GM23338 (cell line): ENCODE measurements around the gene YPEL2. TPM values are rescaled to one million over a fixed set of nuclear protein-coding genes. Genes with fewer than 3 reads are reported as not detected.

ENCODE experiments used
- ATAC-seq: fragments of 200-7000 bp; cut with Tn5 transposase; 3 replicates; pipeline ENCODE4 v1.9.1; 2020
- DNase-seq: peaks from one replicate; pipeline ENCODE4 v3.0.0-alpha.2; 2015; ENCODE audit warnings: low spot score
- H2AFZ ChIP-seq: fragments of 200-600 bp; sonication (generic); 2 replicates; pipeline ENCODE4 v1.8.0; 2016; ENCODE audit warnings: antibody characterized with exemption, mild to moderate bottlenecking, moderate library complexity
- H3F3A ChIP-seq: fragments of 200-600 bp; sonication (generic); replicated peaks from 2 replicates; pipeline ENCODE4 v1.8.0; 2017; ENCODE audit warnings: antibody characterized with exemption, mixed run types, low read depth
- H3K27ac ChIP-seq: fragments of 200-600 bp; sonication (generic); 2 replicates; pipeline ENCODE4 v1.6.1; 2016; ENCODE audit warnings: low read depth
- H3K27me3 ChIP-seq: fragments of 200-600 bp; sonication (generic); 2 replicates; pipeline ENCODE4 v1.8.0; 2016; ENCODE audit warnings: mild to moderate bottlenecking, mixed run types, moderate library complexity; ENCODE audit not compliant: insufficient read depth
- H3K36me3 ChIP-seq: fragments of 200-600 bp; sonication (generic); 2 replicates; pipeline ENCODE4 v1.8.0; 2016; ENCODE audit warnings: mild to moderate bottlenecking; ENCODE audit not compliant: insufficient read depth
- H3K4me1 ChIP-seq: fragments of 200-600 bp; sonication (generic); 2 replicates; pipeline ENCODE4 v1.8.0; 2016; ENCODE audit warnings: mild to moderate bottlenecking, moderate library complexity; ENCODE audit not compliant: insufficient read depth
- H3K4me2 ChIP-seq: fragments of 200-600 bp; sonication (generic); 2 replicates; pipeline ENCODE4 v1.7.1; 2017; ENCODE audit warnings: mixed run types
- H3K4me3 ChIP-seq: fragments of 200-600 bp; sonication (generic); 2 replicates; pipeline ENCODE4 v1.6.1; 2016; ENCODE audit warnings: mixed run types
- H3K79me2 ChIP-seq: fragments of 200-600 bp; sonication (generic); replicated peaks from 2 replicates; pipeline ENCODE4 v1.8.0; 2017; ENCODE audit warnings: mild to moderate bottlenecking; ENCODE audit not compliant: insufficient read depth
- H3K9me2 ChIP-seq: fragments of 200-600 bp; sonication (generic); 2 replicates; pipeline ENCODE4 v1.8.0; 2017; ENCODE audit not compliant: insufficient read depth
- H4K20me1 ChIP-seq: fragments of 200-600 bp; sonication (generic); replicated peaks from 2 replicates; pipeline ENCODE4 v1.8.0; 2017; ENCODE audit warnings: mild to moderate bottlenecking; ENCODE audit not compliant: insufficient read depth
- H3K27ac Mint-ChIP-seq: 2 replicates; pipeline ENCODE4 v1.8.0; 2020; ENCODE audit warnings: inconsistent platforms, mild to moderate bottlenecking, moderate library complexity, mixed read lengths
- H3K27me3 Mint-ChIP-seq: 3 replicates; pipeline ENCODE4 v1.8.0; 2022; ENCODE audit warnings: low read depth, mild to moderate bottlenecking, moderate library complexity, mixed read lengths, inconsistent platforms; ENCODE audit not compliant: insufficient read depth, poor library complexity
- H3K36me3 Mint-ChIP-seq: 3 replicates; pipeline ENCODE4 v1.8.0; 2021; ENCODE audit warnings: low read depth, mild to moderate bottlenecking, inconsistent platforms, moderate library complexity, mixed read lengths
- H3K4me1 Mint-ChIP-seq: 3 replicates; pipeline ENCODE4 v1.8.0; 2020; ENCODE audit warnings: mild to moderate bottlenecking, inconsistent platforms, mixed read lengths
- H3K4me3 Mint-ChIP-seq: 3 replicates; pipeline ENCODE4 v1.8.0; 2021; ENCODE audit warnings: moderate library complexity, mild to moderate bottlenecking, inconsistent platforms, mixed read lengths
- H3K9me3 Mint-ChIP-seq: 3 replicates; pipeline ENCODE4 v1.8.0; 2020; ENCODE audit warnings: moderate library complexity, mild to moderate bottlenecking, inconsistent platforms, mixed read lengths
- CREB1 ChIP-seq: fragments of 250-450 bp; sonication (Bioruptor Pico); IDR thresholded peaks from 2 replicates; pipeline ENCODE4 v1.5.0; 2020; ENCODE audit warnings: low read depth, mild to moderate bottlenecking, moderate library complexity
- EZH2 ChIP-seq: fragments of 200-600 bp; sonication (generic); IDR thresholded peaks from one replicate; pipeline ENCODE4 v1.8.0; 2017; ENCODE audit warnings: antibody characterized with exemption, mild to moderate bottlenecking, low read depth; ENCODE audit not compliant: unreplicated experiment
- POLR2AphosphoS5 ChIP-seq: IDR thresholded peaks from 2 replicates; pipeline ENCODE4 v1.6.1; 2016; ENCODE audit warnings: antibody characterized with exemption, low read depth
- STAT1 ChIP-seq: IDR thresholded peaks from one replicate; pipeline ENCODE4 v1.6.1; 2016; ENCODE audit warnings: antibody characterized with exemption; ENCODE audit not compliant: unreplicated experiment
- ZNF331 ChIP-seq: fragments of 250-450 bp; sonication (Bioruptor Pico); IDR thresholded peaks from 2 replicates; pipeline ENCODE4 v1.5.0; 2020; ENCODE audit warnings: low read depth, mild to moderate bottlenecking, moderate library complexity
- polyA plus RNA-seq: library from polyadenylated mRNA; unstranded; fragments of >200 nt; fragmentation: Nextera tagmentation; extraction: Ambion mirVana; gene quantifications from 2 replicates; pipeline ENCODE4 v1.2.1, GENCODE V29; 2016
- total RNA-seq: library from RNA; depleted of rRNA; stranded (reverse); fragments of >200 nt; shearing (Covaris generic); gene quantifications from 2 replicates; pipeline ENCODE4 v1.2.3, GENCODE V29; 2014
- TF ChIP-seq, protein P1 (sequence below): IDR thresholded peaks from 2 replicates; pipeline ENCODE4 v1.6.1; 2016; ENCODE audit warnings: antibody characterized with exemption
- TF ChIP-seq, protein P2 (sequence below), 2 experiments: fragments of 200-600 bp in 1 of 2; sonication (generic) in 1 of 2; conservative IDR thresholded peaks; 2 replicates each; pipeline versions ENCODE4 v1.5.1 to v1.6.1; 2016 to 2017; ENCODE audit warnings: antibody characterized with exemption in 2 of 2, low read depth in 2 of 2, mild to moderate bottlenecking in 2 of 2, moderate library complexity in 1 of 2
- TF ChIP-seq, protein P3 (sequence below): IDR thresholded peaks from one replicate; pipeline ENCODE4 v1.6.1; 2018; ENCODE audit warnings: antibody characterized with exemption; ENCODE audit not compliant: unreplicated experiment

The YPEL2 gene
- total and polyA plus RNA-seq, 2 experiments from 2014 or later: 4.1 to 5.2 TPM

DNA sequence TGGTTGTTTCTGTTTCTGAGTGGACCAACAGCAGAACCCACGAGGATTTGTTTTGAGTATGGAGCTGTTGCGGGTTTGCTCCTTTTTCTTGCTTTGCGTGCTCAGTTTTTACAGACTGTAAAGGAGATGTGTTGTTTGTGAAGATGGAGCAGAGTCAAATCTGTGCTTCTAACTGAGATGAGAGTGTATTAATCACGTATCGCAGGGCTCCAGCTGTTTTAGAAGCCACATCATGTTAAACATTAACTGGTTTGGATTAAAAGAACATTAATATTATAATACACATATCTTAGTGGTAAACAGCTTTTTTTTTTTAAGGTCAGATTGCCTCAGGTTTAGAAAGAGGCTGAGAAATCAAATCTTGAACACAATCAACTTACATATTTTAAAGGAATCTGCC lies 69.4 kb downstream of the YPEL2 start:
- no peaks in the 10 kb centered on the region for H3K9me3 Mint-ChIP-seq
- no peak overlapping the region for H3K4me3 ChIP-seq

DNA sequence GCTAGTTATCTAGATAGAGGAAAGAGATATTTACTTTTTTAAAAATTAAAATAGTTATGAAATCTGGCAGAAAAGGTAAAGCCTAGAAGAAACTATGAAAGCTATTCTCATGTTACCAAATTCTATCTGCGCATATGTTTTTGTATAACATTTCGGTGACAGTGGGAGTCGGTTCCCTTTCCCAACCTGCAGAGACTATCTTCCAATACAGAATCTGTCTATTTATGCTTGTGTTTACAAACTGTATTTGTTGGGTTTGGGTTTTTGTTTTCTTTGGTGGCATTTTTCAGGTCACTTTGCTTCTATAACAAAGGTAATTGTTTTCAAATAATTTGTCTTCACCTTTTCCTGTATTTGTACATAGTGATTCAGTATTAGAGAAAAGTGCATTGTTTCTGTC lies 69.8 kb downstream of the YPEL2 start:
- peaks cover 8% of the 10 kb centered on the region for H3K36me3 Mint-ChIP-seq
- ATAC-seq (no peak), DNase-seq (no peak)
- no peak overlapping the region for H3K4me3 Mint-ChIP-seq
- Histone ChIP-seq H3K4me2 (no peak overlapping the region), H3K36me3 (no peaks in the 10 kb centered on the region), H2AFZ (no peak overlapping the region), H3K27ac (no peak overlapping the region), H3K27me3 (no peaks in the 10 kb centered on the region), H3K4me1 (no peaks in the 10 kb centered on the region), H3F3A (no peaks in the 10 kb centered on the region), H3K4me3 (no peak overlapping the region), H3K79me2 (no peaks in the 10 kb centered on the region), H4K20me1 (no peaks in the 10 kb centered on the region), H3K9me2 (no peaks in the 10 kb centered on the region)
- H3K27ac Mint-ChIP-seq: no peak overlapping the region
- TF ChIP-seq ZNF331 (CRISPR knock-in tag) (no peak), POLR2AphosphoS5 (no peak), CREB1 (CRISPR knock-in tag) (no peak), STAT1 (no peak)
- TF ChIP-seq, protein P1, sequence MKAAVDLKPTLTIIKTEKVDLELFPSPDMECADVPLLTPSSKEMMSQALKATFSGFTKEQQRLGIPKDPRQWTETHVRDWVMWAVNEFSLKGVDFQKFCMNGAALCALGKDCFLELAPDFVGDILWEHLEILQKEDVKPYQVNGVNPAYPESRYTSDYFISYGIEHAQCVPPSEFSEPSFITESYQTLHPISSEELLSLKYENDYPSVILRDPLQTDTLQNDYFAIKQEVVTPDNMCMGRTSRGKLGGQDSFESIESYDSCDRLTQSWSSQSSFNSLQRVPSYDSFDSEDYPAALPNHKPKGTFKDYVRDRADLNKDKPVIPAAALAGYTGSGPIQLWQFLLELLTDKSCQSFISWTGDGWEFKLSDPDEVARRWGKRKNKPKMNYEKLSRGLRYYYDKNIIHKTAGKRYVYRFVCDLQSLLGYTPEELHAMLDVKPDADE: no peak
- TF ChIP-seq, protein P2, sequence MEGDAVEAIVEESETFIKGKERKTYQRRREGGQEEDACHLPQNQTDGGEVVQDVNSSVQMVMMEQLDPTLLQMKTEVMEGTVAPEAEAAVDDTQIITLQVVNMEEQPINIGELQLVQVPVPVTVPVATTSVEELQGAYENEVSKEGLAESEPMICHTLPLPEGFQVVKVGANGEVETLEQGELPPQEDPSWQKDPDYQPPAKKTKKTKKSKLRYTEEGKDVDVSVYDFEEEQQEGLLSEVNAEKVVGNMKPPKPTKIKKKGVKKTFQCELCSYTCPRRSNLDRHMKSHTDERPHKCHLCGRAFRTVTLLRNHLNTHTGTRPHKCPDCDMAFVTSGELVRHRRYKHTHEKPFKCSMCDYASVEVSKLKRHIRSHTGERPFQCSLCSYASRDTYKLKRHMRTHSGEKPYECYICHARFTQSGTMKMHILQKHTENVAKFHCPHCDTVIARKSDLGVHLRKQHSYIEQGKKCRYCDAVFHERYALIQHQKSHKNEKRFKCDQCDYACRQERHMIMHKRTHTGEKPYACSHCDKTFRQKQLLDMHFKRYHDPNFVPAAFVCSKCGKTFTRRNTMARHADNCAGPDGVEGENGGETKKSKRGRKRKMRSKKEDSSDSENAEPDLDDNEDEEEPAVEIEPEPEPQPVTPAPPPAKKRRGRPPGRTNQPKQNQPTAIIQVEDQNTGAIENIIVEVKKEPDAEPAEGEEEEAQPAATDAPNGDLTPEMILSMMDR (conservative IDR thresholded peaks at IDR 0.05; ENCODE audit: low read depth in 2 of 2): no peak
- TF ChIP-seq, protein P3, sequence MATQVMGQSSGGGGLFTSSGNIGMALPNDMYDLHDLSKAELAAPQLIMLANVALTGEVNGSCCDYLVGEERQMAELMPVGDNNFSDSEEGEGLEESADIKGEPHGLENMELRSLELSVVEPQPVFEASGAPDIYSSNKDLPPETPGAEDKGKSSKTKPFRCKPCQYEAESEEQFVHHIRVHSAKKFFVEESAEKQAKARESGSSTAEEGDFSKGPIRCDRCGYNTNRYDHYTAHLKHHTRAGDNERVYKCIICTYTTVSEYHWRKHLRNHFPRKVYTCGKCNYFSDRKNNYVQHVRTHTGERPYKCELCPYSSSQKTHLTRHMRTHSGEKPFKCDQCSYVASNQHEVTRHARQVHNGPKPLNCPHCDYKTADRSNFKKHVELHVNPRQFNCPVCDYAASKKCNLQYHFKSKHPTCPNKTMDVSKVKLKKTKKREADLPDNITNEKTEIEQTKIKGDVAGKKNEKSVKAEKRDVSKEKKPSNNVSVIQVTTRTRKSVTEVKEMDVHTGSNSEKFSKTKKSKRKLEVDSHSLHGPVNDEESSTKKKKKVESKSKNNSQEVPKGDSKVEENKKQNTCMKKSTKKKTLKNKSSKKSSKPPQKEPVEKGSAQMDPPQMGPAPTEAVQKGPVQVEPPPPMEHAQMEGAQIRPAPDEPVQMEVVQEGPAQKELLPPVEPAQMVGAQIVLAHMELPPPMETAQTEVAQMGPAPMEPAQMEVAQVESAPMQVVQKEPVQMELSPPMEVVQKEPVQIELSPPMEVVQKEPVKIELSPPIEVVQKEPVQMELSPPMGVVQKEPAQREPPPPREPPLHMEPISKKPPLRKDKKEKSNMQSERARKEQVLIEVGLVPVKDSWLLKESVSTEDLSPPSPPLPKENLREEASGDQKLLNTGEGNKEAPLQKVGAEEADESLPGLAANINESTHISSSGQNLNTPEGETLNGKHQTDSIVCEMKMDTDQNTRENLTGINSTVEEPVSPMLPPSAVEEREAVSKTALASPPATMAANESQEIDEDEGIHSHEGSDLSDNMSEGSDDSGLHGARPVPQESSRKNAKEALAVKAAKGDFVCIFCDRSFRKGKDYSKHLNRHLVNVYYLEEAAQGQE: no peak
- peaks cover 6% of the 10 kb centered on the region for H3K27me3 Mint-ChIP-seq
- H3K9me3 Mint-ChIP-seq: no peaks in the 10 kb centered on the region
- no peaks in the 10 kb centered on the region; the same call in 1 of the 3 replicates for H3K4me1 Mint-ChIP-seq

More for the DNA sequence above, 69.4 kb downstream of the YPEL2 start:
- Histone ChIP-seq H3K4me2 (no peak overlapping the region), H4K20me1 (no peaks in the 10 kb centered on the region), H2AFZ (no peak overlapping the region), H3K9me2 (no peaks in the 10 kb centered on the region), H3F3A (no peaks in the 10 kb centered on the region), H3K36me3 (no peaks in the 10 kb centered on the region), H3K27me3 (no peaks in the 10 kb centered on the region), H3K79me2 (no peaks in the 10 kb centered on the region), H3K27ac (no peak overlapping the region), H3K4me1 (no peaks in the 10 kb centered on the region)
- DNase-seq: no peak
- H3K4me1 Mint-ChIP-seq: no peaks in the 10 kb centered on the region; the same call in 1 of the 3 replicates
- TF ChIP-seq ZNF331 (CRISPR knock-in tag) (no peak), POLR2AphosphoS5 (no peak), EZH2 (no peak), CREB1 (CRISPR knock-in tag) (no peak)
- TF ChIP-seq, protein P2 (conservative IDR thresholded peaks at IDR 0.05; ENCODE audit: low read depth in 2 of 2): no peak
- TF ChIP-seq, protein P1: no peak
- H3K27ac Mint-ChIP-seq: no peak overlapping the region
- no peak overlapping the region for H3K4me3 Mint-ChIP-seq
- peaks cover 10% of the 10 kb centered on the region for H3K36me3 Mint-ChIP-seq
- peaks cover 8% of the 10 kb centered on the region for H3K27me3 Mint-ChIP-seq
- no peak for ATAC-seq
